GM19324 (cell line): ENCODE measurements around the gene MAD1L1.
"Not testable (repeated sequence)": the region's sequence is repeated elsewhere in the genome, so short reads cannot be mapped to it uniquely, and the experiment has no call there.

Source experiments
- ATAC-seq: cut with Tn5 transposase; IDR thresholded peaks from one replicate; pipeline ENCODE4 v1.9.1; 2021; ENCODE audit warnings: mild to moderate bottlenecking, moderate library complexity; ENCODE audit not compliant: unreplicated experiment, low FRiP score

The MAD1L1 gene

DNA sequence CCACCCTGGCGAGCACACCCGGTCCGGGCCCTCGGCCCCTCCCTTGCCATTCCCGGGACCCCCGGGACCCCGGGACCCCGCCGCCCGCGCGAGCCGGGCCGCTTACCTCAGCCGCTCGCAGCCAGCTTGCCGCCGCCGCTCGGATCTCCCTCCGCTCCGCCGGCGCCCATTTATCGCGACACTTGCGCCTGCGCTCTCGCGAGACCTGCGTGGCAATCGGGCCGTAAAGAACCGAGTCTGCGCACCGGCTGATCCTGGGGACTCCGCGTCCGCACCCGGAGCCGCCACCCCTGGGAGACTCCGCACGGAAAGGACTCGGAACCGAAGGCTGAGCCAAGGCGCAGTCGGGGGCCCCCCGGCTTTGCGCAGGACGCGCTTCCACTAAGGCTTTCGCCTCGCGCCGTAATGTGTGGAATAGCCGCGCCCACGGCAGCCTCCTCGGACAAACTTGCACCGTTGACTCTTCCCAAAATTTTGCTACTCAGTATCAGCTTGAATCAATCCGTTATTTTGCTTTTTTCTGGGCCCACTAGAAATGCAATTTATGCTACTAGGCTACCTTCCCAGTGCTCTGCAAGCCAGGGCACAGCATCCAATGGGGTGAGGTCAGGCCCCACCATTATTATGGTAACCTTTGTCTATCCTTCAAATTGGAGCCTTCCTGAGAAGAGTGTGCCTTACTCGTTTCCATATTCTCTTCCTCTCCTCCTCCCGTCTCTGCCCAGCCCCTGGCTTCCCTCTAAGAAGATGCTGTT, at the start of gene MAD1L1:
Gene MAD1L1 (minus strand): TSS at position 180 of the 755 bp plus-strand sequence. CDS start 2,812 bp downstream, outside the sequence.
- peak; percentile 72 for ATAC-seq

DNA sequence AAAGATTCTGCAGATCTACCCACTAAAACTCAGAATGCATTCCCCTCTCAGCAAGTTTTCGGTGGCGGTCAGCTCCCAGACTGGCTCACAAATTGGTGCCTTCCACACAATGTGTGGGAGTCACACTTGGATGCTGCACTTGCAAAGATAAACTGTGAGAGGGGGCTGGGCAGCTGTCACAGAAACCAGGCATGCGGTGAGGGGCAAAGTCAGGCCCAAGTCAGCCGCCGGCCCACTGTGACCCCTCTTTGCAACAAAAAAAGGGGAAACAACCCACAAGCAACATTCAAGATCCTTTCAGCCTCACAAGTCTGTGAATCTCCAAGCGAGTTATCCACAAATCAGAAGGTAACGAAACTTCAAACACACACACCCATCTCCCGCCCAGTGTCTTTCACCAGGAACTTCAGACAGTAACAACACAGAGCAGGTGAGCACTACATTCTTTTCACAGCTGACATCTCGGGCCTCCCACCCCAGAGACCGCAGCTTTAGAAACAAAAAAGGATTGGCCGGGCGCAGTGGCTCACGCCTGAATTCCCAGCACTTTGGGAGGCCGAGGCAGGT, 49.5 kb upstream of the MAD1L1 start:
- ATAC-seq = no peak

DNA sequence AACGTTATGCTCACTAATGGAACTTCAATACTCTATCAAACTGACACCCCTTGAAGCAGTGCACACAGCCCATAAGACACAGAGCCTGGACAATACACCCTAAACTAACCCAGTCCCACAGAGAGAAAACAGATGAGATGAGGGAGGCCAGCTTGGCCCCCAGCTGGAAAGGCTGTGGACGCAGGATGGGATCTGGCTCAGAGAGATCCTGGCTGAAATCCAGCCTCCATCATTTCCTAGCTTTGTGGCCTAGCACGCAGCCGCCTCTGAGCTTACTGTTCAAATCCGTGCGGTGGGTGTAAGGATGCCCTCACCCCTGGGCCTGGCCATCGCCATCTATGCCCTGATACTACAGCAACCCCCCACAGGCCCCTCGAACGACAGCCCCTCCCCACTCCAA, 48.8 kb upstream of the MAD1L1 start:
- ATAC-seq = no peak

DNA sequence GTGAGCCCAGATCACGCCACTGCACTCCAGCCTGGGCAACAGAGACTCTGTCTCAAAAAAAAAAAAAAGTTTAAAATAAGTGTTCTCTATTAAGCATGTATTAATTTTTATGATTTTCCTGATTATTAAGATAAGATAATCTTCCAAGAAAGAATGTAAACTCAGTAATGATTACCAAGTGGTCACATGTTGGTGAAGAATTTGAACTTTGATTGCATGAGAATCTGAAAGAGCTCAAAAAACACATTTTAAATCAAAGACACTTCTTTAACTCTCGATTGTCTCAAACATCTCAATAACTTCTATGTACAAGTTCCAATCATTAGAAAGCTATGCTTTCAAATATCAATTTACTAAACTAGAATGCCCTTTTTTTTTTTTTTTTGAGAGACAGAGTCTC, 47.7 kb upstream of the MAD1L1 start:
- no peak for ATAC-seq

DNA sequence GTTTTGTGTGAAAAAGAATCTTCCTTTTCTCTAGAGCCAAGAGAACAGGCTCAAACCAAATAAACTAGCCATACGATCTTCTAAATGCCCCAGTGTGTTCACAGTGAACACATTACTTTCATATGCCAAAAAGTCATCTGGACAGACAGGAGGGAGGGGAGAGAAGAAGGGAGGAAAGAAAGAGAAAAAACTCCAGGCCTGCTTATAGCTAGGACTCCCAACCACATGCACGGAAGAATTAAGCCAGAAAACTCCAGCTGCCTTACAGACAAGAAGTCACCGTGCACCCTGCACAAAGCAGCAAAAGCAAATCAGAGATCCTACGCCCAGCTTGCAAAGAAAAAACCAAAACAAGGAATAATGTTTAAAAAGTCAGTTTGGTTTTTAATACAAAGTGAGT, 47.2 kb upstream of the MAD1L1 start:
- no peak for ATAC-seq

DNA sequence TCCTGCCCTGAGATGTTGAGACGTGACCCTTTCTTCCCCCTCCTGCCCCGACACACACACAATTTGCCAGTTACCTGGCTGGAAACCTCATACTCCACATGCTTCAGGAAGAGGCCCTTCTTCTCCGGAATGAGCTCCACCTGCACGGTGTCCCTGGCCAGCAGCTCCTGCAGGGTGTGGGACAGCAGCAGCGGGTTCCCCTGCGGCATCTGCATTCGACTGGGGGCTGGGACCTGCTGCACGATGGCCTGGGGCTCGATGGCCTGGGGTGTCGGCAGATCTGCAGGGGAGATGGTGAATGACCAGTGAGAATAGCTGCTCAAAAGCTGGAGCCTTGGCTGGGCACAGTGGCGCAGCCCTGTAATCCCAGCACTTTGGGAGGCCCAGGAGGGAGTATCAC, 45.3 kb upstream of the MAD1L1 start:
- no peak for ATAC-seq

DNA sequence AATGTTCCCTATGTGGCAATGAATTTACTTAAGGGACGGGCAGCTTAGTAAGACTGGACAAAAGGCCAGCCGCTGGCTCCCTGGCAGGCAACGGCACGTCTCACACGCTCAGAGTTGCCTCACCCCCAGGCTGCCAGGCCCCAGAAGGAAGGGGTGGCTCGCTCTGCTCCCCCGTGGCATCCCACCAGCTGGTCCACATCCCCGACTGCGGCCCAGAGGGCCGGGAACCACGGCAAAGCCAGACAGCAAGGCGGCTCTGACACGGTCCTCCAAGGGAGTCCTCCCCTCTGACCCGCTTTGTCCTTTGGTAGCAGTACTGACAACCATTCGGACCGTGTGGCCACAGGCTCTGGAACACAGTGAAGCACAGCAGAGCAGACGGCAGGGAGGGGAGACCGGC, 43.4 kb upstream of the MAD1L1 start:
- no peak for ATAC-seq

DNA sequence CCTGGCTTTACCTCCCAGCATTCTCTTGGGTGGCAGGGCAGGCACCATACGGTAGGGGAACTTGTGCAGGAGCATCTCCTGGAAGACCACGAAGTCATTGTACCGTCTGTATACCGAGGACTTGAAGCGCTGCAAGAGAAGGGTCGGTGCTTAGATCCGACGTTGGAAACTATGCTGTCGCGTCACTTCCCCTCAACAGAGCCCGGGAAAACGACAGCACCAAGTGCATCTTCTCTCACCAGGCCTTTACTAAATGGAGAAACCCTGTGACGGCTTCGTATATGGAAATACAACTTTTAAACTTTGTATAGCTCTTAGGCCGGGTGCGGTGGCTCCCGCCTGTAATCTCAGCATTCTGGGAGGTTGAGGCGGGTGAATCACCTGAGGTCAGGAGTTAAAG, 42.4 kb upstream of the MAD1L1 start:
- ATAC-seq = no peak

DNA sequence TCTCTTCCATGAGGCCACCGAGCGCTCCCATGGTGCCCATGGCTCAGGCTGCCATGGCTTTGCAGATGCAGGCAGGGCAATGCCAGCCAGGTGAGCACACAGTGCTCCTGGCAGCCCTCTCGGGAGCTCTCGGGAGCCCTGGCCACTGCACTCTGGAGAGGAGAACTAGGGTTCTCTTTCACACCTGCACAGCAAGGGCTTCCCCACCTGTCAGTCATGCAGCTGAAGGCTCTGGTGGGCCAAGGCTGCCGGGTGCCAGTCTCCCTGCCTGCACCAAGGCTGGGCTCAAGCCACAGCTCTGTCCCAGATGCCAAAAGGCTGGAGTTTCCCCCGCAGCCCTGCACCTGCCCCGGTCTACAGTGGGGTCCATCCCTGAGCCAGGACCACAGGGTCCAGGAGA, 41.9 kb upstream of the MAD1L1 start:
- no peak for ATAC-seq

DNA sequence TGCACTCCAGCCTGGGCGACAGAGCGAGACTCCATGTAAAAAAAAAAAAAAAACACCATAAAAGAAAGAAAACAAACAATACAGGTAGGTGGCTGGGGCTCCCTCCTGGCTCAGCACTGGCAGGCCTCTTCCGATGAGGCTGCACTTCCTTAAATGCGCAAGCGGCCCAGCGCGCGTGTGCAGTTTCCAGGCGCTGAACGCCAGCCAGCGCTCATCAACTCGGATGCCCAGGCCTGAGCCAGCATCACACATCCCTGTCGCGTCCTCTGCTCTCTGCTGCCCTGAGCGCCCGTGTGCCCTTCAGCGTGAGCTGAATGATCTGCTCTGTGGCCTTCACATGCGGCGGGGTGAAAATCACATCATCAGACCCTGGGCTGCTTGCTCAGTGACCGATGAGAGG, 41.1 kb upstream of the MAD1L1 start:
- no peak for ATAC-seq

DNA sequence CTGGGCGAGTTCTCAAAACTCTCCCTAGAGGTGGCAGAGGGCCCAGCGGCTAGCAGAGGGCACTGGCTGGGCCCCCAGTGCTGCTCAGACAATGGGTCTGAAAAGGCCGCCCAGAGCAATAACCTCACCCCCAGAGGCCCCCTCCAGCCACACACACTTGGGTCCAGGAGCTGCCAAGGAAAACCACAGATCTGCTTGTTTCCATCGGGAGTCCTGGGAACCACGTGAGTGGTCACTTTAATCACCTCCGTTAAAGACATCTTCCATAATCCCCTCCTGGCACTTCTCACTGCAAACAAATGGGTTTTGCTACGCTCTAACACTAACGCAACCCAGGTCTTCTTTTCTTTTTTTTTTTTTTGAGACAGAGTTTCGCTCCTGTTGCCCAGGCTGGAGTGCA, 39.3 kb upstream of the MAD1L1 start:
- no peak for ATAC-seq

DNA sequence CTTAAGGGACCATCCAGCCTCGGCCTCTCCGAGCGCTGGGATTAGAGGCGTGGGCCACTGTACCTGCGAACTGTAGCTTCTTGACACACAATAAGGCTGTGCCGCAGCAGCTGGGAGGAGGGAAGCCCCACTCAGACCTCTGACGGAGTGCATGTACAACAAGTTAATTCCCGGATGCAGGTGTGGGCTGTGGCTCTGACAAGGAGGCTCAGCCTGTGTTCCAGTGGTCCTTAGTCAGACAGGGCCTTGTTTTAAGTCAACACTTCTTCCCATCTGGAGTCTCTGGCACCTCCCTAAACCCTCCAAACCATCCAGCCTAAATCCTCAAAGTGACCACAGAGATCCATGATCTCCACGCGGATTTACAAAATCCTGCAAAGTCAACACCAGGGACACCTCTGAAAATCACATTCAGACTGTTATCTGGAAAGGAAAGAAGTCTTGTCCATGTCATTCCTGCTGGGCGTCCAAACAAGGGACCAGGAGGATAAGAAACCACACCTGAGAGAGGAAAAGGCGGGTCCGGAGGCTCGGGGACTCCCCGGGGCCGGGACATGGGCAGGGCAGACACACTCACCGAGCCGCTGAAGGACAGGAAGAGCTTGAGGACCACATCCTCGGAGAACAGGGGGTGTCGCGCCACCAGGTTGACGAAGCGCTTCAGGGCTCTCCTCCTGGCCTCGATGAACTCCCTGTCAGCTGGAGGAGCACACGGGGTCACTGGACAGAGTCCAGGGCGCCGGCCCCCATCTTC, 38.7 kb upstream of the MAD1L1 start:
- no peak for ATAC-seq

DNA sequence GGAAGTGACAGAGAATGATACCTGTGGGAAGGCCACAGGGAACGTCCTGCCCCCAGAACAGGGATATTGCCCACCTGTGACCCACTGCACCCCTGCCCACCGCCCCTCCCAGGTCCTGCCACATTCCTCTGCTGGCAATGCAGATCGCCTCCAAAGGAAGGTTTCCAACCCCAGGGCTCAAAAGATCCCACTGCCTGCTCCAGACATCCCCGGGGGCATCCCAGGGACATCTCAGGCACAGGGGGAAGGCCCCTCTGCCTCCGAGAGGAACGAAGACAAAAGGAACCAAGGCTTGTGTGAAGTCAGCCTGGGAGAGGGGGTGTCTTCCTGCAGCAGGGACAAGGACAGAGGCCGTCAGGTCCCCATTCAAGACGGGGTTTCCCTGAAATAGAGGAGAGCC, 37.8 kb upstream of the MAD1L1 start:
- ATAC-seq = no peak

DNA sequence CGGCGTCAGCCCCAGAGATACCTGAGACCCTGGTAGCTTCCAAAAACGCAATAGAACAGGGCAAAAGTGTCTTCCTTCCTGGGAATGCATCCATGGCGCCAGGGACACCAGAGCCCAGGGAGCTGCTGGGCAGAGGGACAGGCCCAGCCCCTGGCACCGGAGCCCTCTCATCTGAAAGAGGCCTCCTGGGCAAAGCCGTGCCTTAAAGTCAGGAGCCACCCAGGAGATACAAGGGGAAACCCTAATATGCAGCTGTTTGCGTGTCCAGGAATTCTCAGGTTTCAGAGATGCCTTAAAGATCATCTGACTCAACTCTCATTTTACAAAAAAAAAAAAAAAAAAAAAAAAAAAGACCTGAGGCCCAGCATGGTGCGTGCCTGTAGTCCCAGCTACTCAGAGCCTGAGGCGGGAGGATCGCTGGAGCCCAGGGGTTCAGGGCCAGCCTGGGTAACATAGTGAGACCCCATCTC, 37.3 kb upstream of the MAD1L1 start:
- ATAC-seq = no peak

DNA sequence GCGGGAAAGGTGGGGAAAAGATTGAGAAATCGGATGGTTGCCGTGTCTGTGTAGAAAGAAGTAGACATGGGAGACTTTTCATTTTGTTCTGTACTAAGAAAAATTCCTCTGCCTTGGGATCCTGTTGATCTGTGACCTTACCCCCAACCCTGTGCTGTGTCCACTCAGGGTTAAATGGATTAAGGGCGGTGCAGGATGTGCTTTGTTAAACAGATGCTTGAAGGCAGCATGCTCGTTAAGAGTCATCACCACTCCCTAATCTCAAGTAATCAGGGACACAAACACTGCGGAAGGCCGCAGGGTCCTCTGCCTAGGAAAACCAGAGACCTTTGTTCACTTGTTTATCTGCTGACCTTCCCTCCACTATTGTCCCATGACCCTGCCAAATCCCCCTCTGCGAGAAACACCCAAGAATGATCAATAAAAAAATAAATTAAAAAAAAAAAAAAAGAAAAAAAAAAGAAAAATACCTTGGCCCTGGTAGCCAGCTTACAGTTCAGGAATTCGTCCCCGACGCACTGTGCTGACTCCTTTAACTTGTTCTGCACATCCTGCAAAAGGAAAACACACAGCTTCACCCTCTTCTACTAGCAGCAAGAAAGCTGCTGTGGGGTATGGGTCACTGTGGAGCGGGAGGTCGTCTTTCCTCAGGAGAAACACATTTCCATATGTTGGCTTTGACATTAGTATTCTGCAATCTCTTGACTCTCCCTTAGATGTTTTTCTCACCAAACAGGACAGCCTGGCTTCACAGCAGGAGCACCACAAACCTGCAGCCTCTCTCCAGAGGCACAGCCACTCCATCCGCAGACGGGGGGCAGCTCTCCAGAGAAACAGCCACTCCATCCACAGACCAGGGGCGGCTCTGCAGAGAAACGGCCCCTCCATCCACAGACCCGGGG, 36.6 kb upstream of the MAD1L1 start:
- not testable (repeated sequence) for ATAC-seq

DNA sequence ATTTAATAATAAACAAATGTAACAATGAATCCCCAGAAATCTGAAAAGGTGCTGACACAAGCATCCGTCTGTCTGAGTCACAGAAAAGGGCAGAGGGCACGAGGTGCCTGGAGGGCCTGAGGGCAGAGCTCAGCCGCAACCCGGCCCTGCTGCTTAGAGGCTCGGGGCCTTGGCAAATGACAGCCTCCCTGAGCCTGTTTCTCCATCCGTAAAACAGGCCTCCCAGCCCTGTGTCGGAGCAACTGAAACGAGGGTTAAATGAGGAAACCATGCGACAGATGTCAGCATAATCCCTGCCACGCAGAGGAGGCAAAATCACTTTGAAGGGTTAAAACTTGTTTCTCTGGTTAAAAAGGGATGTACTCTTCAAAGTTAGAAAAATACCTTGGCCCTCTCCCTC, 34.2 kb upstream of the MAD1L1 start:
- ATAC-seq = no peak

DNA sequence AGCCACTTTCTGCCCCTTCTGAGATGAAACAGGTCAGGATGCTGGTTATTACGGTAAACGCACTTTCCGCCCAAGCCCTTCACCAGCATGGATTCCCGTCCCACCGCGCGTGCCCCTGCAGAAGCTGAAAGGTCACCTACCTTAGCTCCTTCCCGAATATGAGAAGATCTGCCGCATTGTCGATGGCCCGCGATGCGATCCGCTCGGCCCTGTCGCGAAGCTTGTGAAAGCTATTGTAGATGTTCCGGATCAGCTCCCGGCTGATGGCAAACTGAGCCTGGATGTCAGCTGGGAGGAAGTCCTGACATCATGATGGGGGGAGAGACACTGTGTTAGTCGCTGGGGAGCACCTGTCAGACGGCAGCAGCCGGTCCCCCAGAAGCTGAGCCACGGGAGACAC, 31.4 kb upstream of the MAD1L1 start:
- no peak for ATAC-seq

DNA sequence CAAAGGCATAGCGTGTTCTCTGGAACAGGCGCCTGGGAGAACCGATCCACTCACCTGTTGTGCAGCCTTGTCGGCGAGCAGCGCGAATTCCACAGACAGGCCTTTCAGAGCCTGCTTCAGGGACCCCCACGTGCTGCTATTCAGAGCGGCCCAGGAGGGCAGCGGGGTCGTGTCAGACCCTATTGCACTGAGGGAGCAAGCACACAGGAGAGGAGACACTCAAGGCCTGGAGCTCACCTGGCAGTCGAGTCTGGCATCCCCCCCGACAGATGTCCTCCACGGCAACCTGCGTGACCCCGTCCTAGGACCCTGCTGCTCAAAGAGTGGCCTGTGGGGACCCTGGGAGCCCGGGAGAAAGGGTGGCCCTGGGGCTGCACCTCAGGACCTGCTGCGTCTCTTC, 30.4 kb upstream of the MAD1L1 start:
- ATAC-seq = no peak

DNA sequence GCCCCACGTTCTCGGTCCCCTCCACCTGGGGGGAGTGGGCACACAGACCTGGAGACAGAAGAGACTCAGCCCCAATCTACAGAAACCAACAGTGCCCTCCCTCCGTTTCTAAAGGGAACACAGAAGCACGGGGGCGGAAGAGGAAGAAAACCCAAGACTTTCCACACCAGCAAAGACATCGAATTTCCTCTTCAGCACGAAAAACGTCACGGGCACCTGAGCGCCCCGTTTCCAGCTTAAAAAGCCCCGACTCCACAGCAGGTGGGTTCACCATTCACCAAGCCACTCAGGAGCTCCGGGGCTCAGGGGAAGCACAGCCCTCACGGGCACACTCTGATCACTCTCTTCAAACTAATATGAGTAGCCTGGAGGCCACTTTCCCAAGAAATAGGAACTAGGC, 28.9 kb upstream of the MAD1L1 start:
- ATAC-seq = no peak

DNA sequence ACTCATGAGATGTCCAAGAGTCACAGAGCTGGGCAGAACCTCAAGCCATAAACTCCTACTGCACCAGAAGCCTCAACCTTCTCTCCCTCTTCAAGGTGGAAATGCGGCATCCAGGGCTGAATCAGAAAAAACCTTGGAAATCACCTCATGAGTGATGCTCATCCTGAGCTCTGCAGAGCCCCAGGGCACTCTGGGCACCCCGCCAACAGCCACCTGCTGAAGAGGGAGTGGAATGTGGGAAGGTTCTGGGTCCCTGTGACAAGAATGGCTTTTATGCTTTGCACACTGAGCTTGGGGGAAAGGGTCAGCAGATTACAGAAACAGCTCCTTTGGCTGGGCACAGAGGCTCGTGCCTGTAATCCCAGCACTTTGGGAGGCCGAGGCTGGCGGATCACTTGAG, 28.1 kb upstream of the MAD1L1 start:
- no peak for ATAC-seq

DNA sequence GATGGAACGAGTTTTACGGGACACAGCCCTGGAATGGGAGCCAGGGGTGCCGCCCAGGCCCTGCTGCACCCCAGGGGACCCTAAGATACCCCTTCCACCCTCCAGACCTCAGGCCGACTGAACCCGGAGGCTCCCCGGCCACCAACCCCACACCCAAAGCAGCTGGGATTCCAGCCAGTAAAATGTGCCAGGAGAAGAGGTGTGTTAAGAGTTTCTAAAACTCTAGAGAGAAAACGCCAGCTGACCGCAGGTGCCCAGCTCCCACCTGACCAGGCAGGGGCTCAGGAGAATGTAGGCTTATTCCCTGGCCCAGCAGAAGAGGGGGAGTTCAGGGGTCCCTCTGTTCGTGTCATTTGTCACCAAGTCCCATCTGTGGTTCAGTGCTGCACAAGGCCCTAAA, 26.7 kb upstream of the MAD1L1 start:
- ATAC-seq = no peak
